HCT116 (cell line): ENCODE data around the gene BNIPL. TPM values are rescaled to one million over a fixed set of nuclear protein-coding genes. Genes with fewer than 3 reads are reported as not detected.

ENCODE experiments used
- ATAC-seq: fragments of 200-7000 bp; cut with Tn5 transposase; 2 replicates; pipeline ENCODE4 v1.9.1; 2020; ENCODE audit warnings: mild to moderate bottlenecking, moderate library complexity
- BruUV-seq: library from RNA; stranded (reverse); fragments of 400-500 nt; replicated peaks from 2 replicates; lab custom pipeline; 2021; lab: Mats Ljungman, UMichigan
- CTCF ChIA-PET: fragments of 300-600 bp; sonication (Branson Sonifier 250); formaldehyde crosslinking; loops from one replicate; lab custom pipeline; 2021; ENCODE audit warnings: antibody characterized with exemption; lab: Charles Lee
- POLR2A ChIA-PET: fragments of 300-600, 350-600 bp; sonication (Branson Sonifier 250); formaldehyde crosslinking; loops from one replicate; lab custom pipeline; 2021; ENCODE audit warnings: antibody characterized with exemption; lab: Charles Lee
- RAD21 ChIA-PET, 2 experiments: fragments of 300-600 bp; sonication (Branson Sonifier 250); formaldehyde crosslinking; loops; one replicate each; lab custom pipeline; 2023; ENCODE audit warnings: low total read pairs in 2 of 2; ENCODE audit not compliant: uncharacterized antibody in 2 of 2, unreplicated experiment in 2 of 2, low non-redundant PET in 1 of 2; lab: Charles Lee
- DNase-seq: peaks from one replicate; pipeline ENCODE4 v3.0.0-alpha.2; 2010; ENCODE audit warnings: low read depth, low spot score
- H2AFZ ChIP-seq: fragments of 200-600 bp; shearing (Covaris generic), sonication (generic); 2 replicates; pipeline ENCODE4 v1.6.1; 2017; ENCODE audit warnings: low read depth, mixed run types, mixed read lengths, antibody characterized with exemption, low read length; ENCODE audit not compliant: poor library complexity, severe bottlenecking
- H3K27ac ChIP-seq: 2 replicates; pipeline ENCODE4 v1.5.1; 2012; ENCODE audit warnings: low read depth, low read length
- H3K27me3 ChIP-seq: fragments of 200-600 bp; sonication (generic); 2 replicates; pipeline ENCODE4 v1.6.1; 2016; ENCODE audit warnings: mixed run types, low read length, mixed read lengths; ENCODE audit not compliant: insufficient read depth
- H3K36me3 ChIP-seq, 2 experiments: fragments of 200-500 bp in 1 of 2; fragments of 200-600 bp in 1 of 2; sonication (Bioruptor generic) in 1 of 2; sonication (generic) in 1 of 2; 2 replicates each; pipeline versions ENCODE4 v1.5.1 to v1.6.1; 2014 to 2016; ENCODE audit warnings: low read length in 2 of 2, inconsistent platforms in 1 of 2, mixed read lengths in 1 of 2, mixed run types in 1 of 2; ENCODE audit not compliant: insufficient read depth in 2 of 2, control insufficient read depth in 1 of 2
- H3K4me1 ChIP-seq, 2 experiments: fragments of 200-600 bp in 1 of 2; sonication (generic) in 1 of 2; 2 replicates each; pipeline versions ENCODE4 v1.5.1 to v1.6.1; 2012 to 2017; ENCODE audit warnings: low read length in 2 of 2, inconsistent platforms in 1 of 2, mild to moderate bottlenecking in 1 of 2, mixed read lengths in 1 of 2, mixed run types in 1 of 2, moderate library complexity in 1 of 2; ENCODE audit not compliant: insufficient read depth in 2 of 2, control insufficient read depth in 1 of 2
- H3K4me2 ChIP-seq: fragments of 200-600 bp; sonication (generic); 2 replicates; pipeline ENCODE4 v1.6.1; 2017; ENCODE audit warnings: mixed run types, low read length, mixed read lengths
- H3K4me3 ChIP-seq, 2 experiments: fragments of 200-600 bp in 1 of 2; sonication (generic) in 1 of 2; replicated peaks in 1 of 2; 2 replicates each; pipeline ENCODE4 v1.5.1; 2011 to 2016; ENCODE audit warnings: low read length in 2 of 2, control low read depth in 1 of 2, low read depth in 1 of 2, mild to moderate bottlenecking in 1 of 2, mixed read lengths in 1 of 2, mixed run types in 1 of 2
- H3K79me2 ChIP-seq: fragments of 200-600 bp; sonication (generic); 2 replicates; pipeline ENCODE4 v1.6.1; 2017; ENCODE audit warnings: mild to moderate bottlenecking, mixed run types, low read length, moderate library complexity, mixed read lengths; ENCODE audit not compliant: insufficient read depth
- H3K9ac ChIP-seq: fragments of 200-600 bp; sonication (generic); 2 replicates; pipeline ENCODE4 v1.6.1; 2016; ENCODE audit warnings: low read length, mixed read lengths
- H3K9me2 ChIP-seq: fragments of 200-600 bp; sonication (generic), shearing (Covaris generic); 2 replicates; pipeline ENCODE4 v1.6.1; 2017; ENCODE audit warnings: mixed run types, mild to moderate bottlenecking, moderate library complexity; ENCODE audit not compliant: insufficient read depth
- H3K9me3 ChIP-seq, 2 experiments: fragments of 200-500 bp in 1 of 2; fragments of 200-600 bp in 1 of 2; sonication (Bioruptor generic) in 1 of 2; sonication (generic) in 1 of 2; 2 replicates each; pipeline ENCODE4 v1.6.1; 2014 to 2017; ENCODE audit warnings: low read length in 2 of 2, mixed read lengths in 2 of 2, inconsistent platforms in 1 of 2, low read depth in 1 of 2, mild to moderate bottlenecking in 1 of 2, mixed run types in 1 of 2, moderate library complexity in 1 of 2; ENCODE audit not compliant: control insufficient read depth in 1 of 2, insufficient read depth in 1 of 2
- H4K20me1 ChIP-seq: fragments of 200-600 bp; sonication (generic), shearing (Covaris generic); 2 replicates; pipeline ENCODE4 v1.6.1; 2017; ENCODE audit warnings: mixed run types, mild to moderate bottlenecking, moderate library complexity; ENCODE audit not compliant: insufficient read depth
- CEBPB ChIP-seq: IDR thresholded peaks from 2 replicates; pipeline ENCODE4 v1.6.1; 2012; ENCODE audit warnings: low read depth
- EZH2 ChIP-seq: fragments of 200-600 bp; sonication (generic); IDR thresholded peaks from 2 replicates; pipeline ENCODE4 v1.6.1; 2017; ENCODE audit warnings: antibody characterized with exemption, mixed run types
- EZH2phosphoT487 ChIP-seq: fragments of 200-600 bp; IDR thresholded peaks from 2 replicates; pipeline ENCODE4 v1.6.1; 2018; ENCODE audit warnings: antibody characterized with exemption, borderline replicate concordance
- FOSL1 ChIP-seq: IDR thresholded peaks from 2 replicates; pipeline ENCODE4 v1.6.1; 2012; ENCODE audit warnings: low read depth
- JUND ChIP-seq: IDR thresholded peaks from 2 replicates; pipeline ENCODE4 v1.6.1; 2012
- MAX ChIP-seq: IDR thresholded peaks from 2 replicates; pipeline ENCODE4 v1.6.1; 2012
- POLR2AphosphoS5 ChIP-seq: IDR thresholded peaks from 2 replicates; pipeline ENCODE4 v1.6.1; 2011; ENCODE audit warnings: mild to moderate bottlenecking, low read depth, low read length, moderate library complexity
- RAD21 ChIP-seq: IDR thresholded peaks from 2 replicates; pipeline ENCODE4 v1.6.1; 2012; ENCODE audit warnings: low read depth, mild to moderate bottlenecking
- SRF ChIP-seq: IDR thresholded peaks from 2 replicates; pipeline ENCODE4 v1.6.1; 2012; ENCODE audit warnings: low read depth
- TCF7L2 ChIP-seq: IDR thresholded peaks from 2 replicates; pipeline ENCODE4 v1.7.0; 2011; ENCODE audit warnings: borderline replicate concordance, inconsistent platforms; ENCODE audit not compliant: insufficient read depth, insufficient read length; ENCODE audit errors: extremely low read depth
- YY1 ChIP-seq: IDR thresholded peaks from 2 replicates; pipeline ENCODE4 v1.6.1; 2011; ENCODE audit warnings: low read length, low read depth, moderate library complexity, mild to moderate bottlenecking; ENCODE audit not compliant: insufficient replicate concordance; ENCODE audit errors: extremely low read depth
- ZNF274 ChIP-seq: fragments of 200-500 bp; sonication (Bioruptor generic); IDR thresholded peaks from 2 replicates; pipeline ENCODE4 v1.6.1; 2014; ENCODE audit warnings: mild to moderate bottlenecking, low read depth, low read length, inconsistent platforms
- intact Hi-C: fragments of 100-400 bp; cut with micrococcal nuclease; formaldehyde crosslinking; loops from 2 replicates; pipeline ENCODE4 v1.10.0; 2022
- total RNA-seq: library from RNA; stranded (reverse); gene quantifications from one replicate; pipeline ENCODE4 v1.2.1, GENCODE V29; 2021; ENCODE audit not compliant: unreplicated experiment
- TF ChIP-seq, protein P1 (sequence below): IDR thresholded peaks from 2 replicates; pipeline ENCODE4 v1.6.1; 2012

Gene BNIPL
- total RNA-seq, 1 experiment from 2014 or later: 0.86 TPM

GRCh38 chr1:151085953-151086559 is 49.7 kb downstream of the BNIPL start:
- H3K4me1 ChIP-seq: no peaks in the 10 kb centered on the region
- no peaks in the 10 kb centered on the region for H3K9me3 ChIP-seq
- H3K36me3 ChIP-seq: no peaks in the 10 kb centered on the region
- POLR2A ChIA-PET: interaction anchor here (1.7 kb wide), 1 partner anchor 14 kb away, joined by 3 read pairs; no protein-coding TSS in a partner anchor
- TF ChIP-seq TCF7L2 (no peak), POLR2AphosphoS5 (no peak), EZH2 (no peak), MAX (no peak), CEBPB (no peak), ZNF274 (no peak), EZH2phosphoT487 (no peak), FOSL1 (no peak), SRF (no peak), JUND (no peak), YY1 (no peak), RAD21 (no peak)
- TF ChIP-seq, protein P1, sequence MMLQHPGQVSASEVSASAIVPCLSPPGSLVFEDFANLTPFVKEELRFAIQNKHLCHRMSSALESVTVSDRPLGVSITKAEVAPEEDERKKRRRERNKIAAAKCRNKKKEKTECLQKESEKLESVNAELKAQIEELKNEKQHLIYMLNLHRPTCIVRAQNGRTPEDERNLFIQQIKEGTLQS: no peak
- H2AFZ ChIP-seq: no peak overlapping the region
- RAD21 ChIA-PET: no interaction called here
- CTCF ChIA-PET: interaction anchor here (2.0 kb wide), 1 partner anchor 13 kb away, joined by 11 read pairs; no protein-coding TSS in a partner anchor
- H3K9me2 ChIP-seq: no peaks in the 10 kb centered on the region
- no peak overlapping the region for H3K4me2 ChIP-seq
- no peaks in the 10 kb centered on the region for H3K27me3 ChIP-seq
- H3K4me3 ChIP-seq: no peak overlapping the region
- ATAC-seq (no peak), DNase-seq (no peak)
- no peaks in the 10 kb centered on the region for H3K79me2 ChIP-seq
- intact Hi-C loops: no loop called here
- H3K27ac ChIP-seq: no peak overlapping the region
- no peaks in the 10 kb centered on the region for H4K20me1 ChIP-seq
- BruUV-seq: no TSS peak
- no peak overlapping the region for H3K9ac ChIP-seq

Other genes starting within 250 kb of the BNIPL start
- gene CTSK, start 228.3 kb upstream of the BNIPL start, total RNA-seq: 3.5 TPM
- gene ARNT, start 160.0 kb upstream of the BNIPL start, total RNA-seq: 27.2 TPM
- gene CTXND2, start 149.4 kb upstream of the BNIPL start, total RNA-seq: not detected
- 54.3 TPM for gene SETDB1, start 110.2 kb upstream of the BNIPL start, total RNA-seq
- 218 TPM for gene CERS2, start 61.8 kb upstream of the BNIPL start, total RNA-seq
- gene ANXA9, start 54.3 kb upstream of the BNIPL start, total RNA-seq: 2.7 TPM
- gene MINDY1, start 29.7 kb upstream of the BNIPL start, total RNA-seq: 1.2 TPM
- gene PRUNE1, start 28.1 kb upstream of the BNIPL start, total RNA-seq: 20.2 TPM
- not detected for gene C1orf56, start 11.2 kb downstream of the BNIPL start, total RNA-seq
- 50.5 TPM for gene CDC42SE1, start 23.0 kb downstream of the BNIPL start, total RNA-seq
- gene MLLT11, start 23.8 kb downstream of the BNIPL start, total RNA-seq: 0.17 TPM
- gene GABPB2, start 34.2 kb downstream of the BNIPL start, total RNA-seq: 7.7 TPM
- 8.2 TPM for gene SEMA6C, start 110.0 kb downstream of the BNIPL start, total RNA-seq
- not detected for gene TNFAIP8L2, start 120.1 kb downstream of the BNIPL start, total RNA-seq
- 5.0 TPM for gene LYSMD1, start 129.3 kb downstream of the BNIPL start, total RNA-seq
- 34.1 TPM for gene SCNM1, start 129.6 kb downstream of the BNIPL start, total RNA-seq
- 1.8 TPM for gene TMOD4, start 139.4 kb downstream of the BNIPL start, total RNA-seq
- 68.9 TPM for gene VPS72, start 153.6 kb downstream of the BNIPL start, total RNA-seq
- 75.4 TPM for gene PIP5K1A, start 162.0 kb downstream of the BNIPL start, total RNA-seq
- 225 TPM for gene PSMD4, start 218.1 kb downstream of the BNIPL start, total RNA-seq
- gene ZNF687, start 245.7 kb downstream of the BNIPL start, total RNA-seq: 34.3 TPM